ENCODE results near the gene STRIP1. TPM values are rescaled to one million over a fixed set of nuclear protein-coding genes. Genes with fewer than 3 reads are reported as not detected.
A peak's percentile ranks its signal among the peaks of the same experiment; 100 is the strongest.

Gene STRIP1
- total RNA-seq, 4 donors from 2014 or later: 25.9 to 44.4 (median 34.8) TPM

GRCh38 chr1:110064576-110065337 is 30.3 kb downstream of the STRIP1 start:
- no peaks in the 10 kb centered on the region for H3K9me3 ChIP-seq
- peaks cover 12 to 23% (median 15%) of the 10 kb centered on the region in 3 donors for H3K4me1 ChIP-seq
- intact Hi-C loops (cut with DNase I): no loop called here
- peaks cover 21 to 52% (median 23%) of the 10 kb centered on the region in 4 donors for H3K27me3 ChIP-seq
- no peak overlapping the region for H3K27ac ChIP-seq
- TF ChIP-seq POLR2A (IDR thresholded peaks at IDR 0.05) (no peak), CTCF (IDR thresholded peaks at IDR 0.05) (no peak)
- DNase-seq: no peak
- peaks cover 0 to 23% (median 0%) of the 10 kb centered on the region in 3 donors for H3K36me3 ChIP-seq
- 70 to 76% methylated on average over 2 to 9 of the region's 18 CpGs for WGBS, 2 donors
- H3K4me3 ChIP-seq: no peak overlapping the region

GRCh38 chr1:110065841-110066240 is 31.4 kb downstream of the STRIP1 start:
- Histone ChIP-seq H3K36me3 (peaks cover 0 to 12% (median 0%) of the 10 kb centered on the region in 3 donors), H3K27ac (no peak overlapping the region), H3K4me1 (peaks cover 16 to 34% (median 22%) of the 10 kb centered on the region in 3 donors), H3K9me3 (no peaks in the 10 kb centered on the region), H3K4me3 (no peak overlapping the region), H3K27me3 (peaks cover 21 to 62% (median 30%) of the 10 kb centered on the region in 4 donors)
- no peak for DNase-seq
- intact Hi-C loops (cut with DNase I): no loop called here
- TF ChIP-seq CTCF (IDR thresholded peaks at IDR 0.05) (no peak), POLR2A (IDR thresholded peaks at IDR 0.05) (no peak)
- 68 to 94% methylated on average over 3 of the region's 5 CpGs for WGBS, 2 donors

GRCh38 chr1:110067479-110067892 is 33.1 kb downstream of the STRIP1 start:
- WGBS, 2 donors: 77% methylated on average over 6 of the region's 23 CpGs; no CpG with 5 or more reads in 1 of the 2 donors
- Histone ChIP-seq H3K27ac (no peak overlapping the region), H3K4me3 (peak overlapping the region in 1 of 4 donors; percentile 19), H3K36me3 (no peaks in the 10 kb centered on the region), H3K9me3 (no peaks in the 10 kb centered on the region), H3K27me3 (peaks cover 24 to 79% (median 36%) of the 10 kb centered on the region in 4 donors), H3K4me1 (peaks cover 16 to 36% (median 22%) of the 10 kb centered on the region in 3 donors)
- TF ChIP-seq POLR2A (IDR thresholded peaks at IDR 0.05) (no peak), CTCF (IDR thresholded peaks at IDR 0.05) (no peak)
- no peak for DNase-seq
- intact Hi-C loops (cut with DNase I): no loop called here

GRCh38 chr1:110067893-110068645 is 33.6 kb downstream of the STRIP1 start:
- TF ChIP-seq POLR2A (IDR thresholded peaks at IDR 0.05) (no peak), CTCF (IDR thresholded peaks at IDR 0.05) (no peak)
- Histone ChIP-seq H3K27me3 (peaks cover 24 to 85% (median 37%) of the 10 kb centered on the region in 4 donors), H3K4me3 (peak overlapping the region in 1 of 4 donors; percentile 19), H3K36me3 (no peaks in the 10 kb centered on the region), H3K27ac (no peak overlapping the region), H3K4me1 (peaks cover 16 to 36% (median 22%) of the 10 kb centered on the region in 3 donors), H3K9me3 (no peaks in the 10 kb centered on the region)
- no peak for DNase-seq
- intact Hi-C loops (cut with DNase I): no loop called here
- 19 to 25% methylated on average over 15 to 28 of the region's 68 CpGs for WGBS, 2 donors
